Caco-2 (cell line): Measurements from ENCODE around the gene CALR. TPM values are rescaled to one million over a fixed set of nuclear protein-coding genes. Genes with fewer than 3 reads are reported as not detected.

ENCODE experiments used
- BruUV-seq: library from RNA; stranded (reverse); fragments of 400-500 nt; replicated peaks from 2 replicates; lab custom pipeline; 2021; lab: Mats Ljungman, UMichigan
- CTCF ChIA-PET: fragments of 300-600 bp; sonication (Branson Sonifier 250); formaldehyde crosslinking; loops from one replicate; lab custom pipeline; 2022; ENCODE audit warnings: antibody characterized with exemption; lab: Charles Lee
- POLR2A ChIA-PET: fragments of 300-600 bp; sonication (Branson Sonifier 250); formaldehyde crosslinking; loops from one replicate; lab custom pipeline; 2022; ENCODE audit warnings: antibody characterized with exemption; lab: Charles Lee
- DNase-seq, 2 experiments: peaks; one replicate each; pipeline versions ENCODE4 v3.0.0 to v3.0.0-alpha.2; 2020 to 2022
- H3K27me3 ChIP-seq: replicated peaks from 2 replicates; pipeline ENCODE4 v1.6.0; 2011; ENCODE audit warnings: low read length; ENCODE audit not compliant: control insufficient read depth, insufficient read depth
- H3K36me3 ChIP-seq: 2 replicates; pipeline ENCODE4 v1.5.1; 2011; ENCODE audit warnings: low read length; ENCODE audit not compliant: control insufficient read depth, insufficient read depth
- H3K4me1 ChIP-seq: fragments of 250-450 bp; sonication (Bioruptor Pico); 2 replicates; pipeline ENCODE4 v1.5.1; 2020; ENCODE audit warnings: mild to moderate bottlenecking
- H3K4me3 ChIP-seq: 2 replicates; pipeline ENCODE4 v1.5.1; 2011; ENCODE audit warnings: low read depth, mild to moderate bottlenecking, control low read depth, low read length
- H3K9me3 ChIP-seq: fragments of 250-450 bp; sonication (Bioruptor Pico); 2 replicates; pipeline ENCODE4 v1.5.1; 2020; ENCODE audit warnings: mild to moderate bottlenecking, moderate library complexity
- H3K27ac Mint-ChIP-seq: one replicate; pipeline ENCODE4 v1.8.0; 2022; ENCODE audit warnings: mixed read lengths; ENCODE audit not compliant: unreplicated experiment
- H3K27me3 Mint-ChIP-seq: one replicate; pipeline ENCODE4 v1.8.0; 2022; ENCODE audit warnings: mixed read lengths; ENCODE audit not compliant: insufficient read depth, unreplicated experiment
- H3K36me3 Mint-ChIP-seq: one replicate; pipeline ENCODE4 v1.8.0; 2022; ENCODE audit warnings: mild to moderate bottlenecking, mixed read lengths; ENCODE audit not compliant: insufficient read depth, unreplicated experiment
- H3K4me1 Mint-ChIP-seq: one replicate; pipeline ENCODE4 v1.8.0; 2022; ENCODE audit warnings: low read depth, mixed read lengths; ENCODE audit not compliant: unreplicated experiment
- H3K4me3 Mint-ChIP-seq: one replicate; pipeline ENCODE4 v1.8.0; 2022; ENCODE audit warnings: mild to moderate bottlenecking, moderate library complexity, mixed read lengths; ENCODE audit not compliant: unreplicated experiment
- H3K9me3 Mint-ChIP-seq: one replicate; pipeline ENCODE4 v1.8.0; 2022; ENCODE audit warnings: mixed read lengths; ENCODE audit not compliant: unreplicated experiment
- intact Hi-C: fragments of 100-400 bp; cut with micrococcal nuclease; formaldehyde crosslinking; loops from one replicate; pipeline ENCODE4 v1.10.0; 2022; ENCODE audit not compliant: unreplicated experiment
- total RNA-seq: library from RNA; stranded (reverse); gene quantifications from 2 replicates; pipeline ENCODE4 v1.2.3, GENCODE V29; 2022
- TF ChIP-seq, protein P1 (sequence below), 2 experiments: fragments of 200-600 bp in 1 of 2; IDR thresholded peaks; 1 replicate in 1 of 2; 2 replicates in 1 of 2; pipeline versions ENCODE4 v1.5.1 to v1.8.0; 2011 to 2022; ENCODE audit warnings: antibody characterized with exemption in 1 of 2, control low read depth in 1 of 2, inconsistent platforms in 1 of 2, low read depth in 1 of 2, low read length in 1 of 2, mild to moderate bottlenecking in 1 of 2, moderate library complexity in 1 of 2; ENCODE audit not compliant: insufficient read depth in 1 of 2, severe bottlenecking in 1 of 2, unreplicated experiment in 1 of 2

Gene CALR
- total RNA-seq, 1 experiment from 2014 or later: 707 TPM

DNA sequence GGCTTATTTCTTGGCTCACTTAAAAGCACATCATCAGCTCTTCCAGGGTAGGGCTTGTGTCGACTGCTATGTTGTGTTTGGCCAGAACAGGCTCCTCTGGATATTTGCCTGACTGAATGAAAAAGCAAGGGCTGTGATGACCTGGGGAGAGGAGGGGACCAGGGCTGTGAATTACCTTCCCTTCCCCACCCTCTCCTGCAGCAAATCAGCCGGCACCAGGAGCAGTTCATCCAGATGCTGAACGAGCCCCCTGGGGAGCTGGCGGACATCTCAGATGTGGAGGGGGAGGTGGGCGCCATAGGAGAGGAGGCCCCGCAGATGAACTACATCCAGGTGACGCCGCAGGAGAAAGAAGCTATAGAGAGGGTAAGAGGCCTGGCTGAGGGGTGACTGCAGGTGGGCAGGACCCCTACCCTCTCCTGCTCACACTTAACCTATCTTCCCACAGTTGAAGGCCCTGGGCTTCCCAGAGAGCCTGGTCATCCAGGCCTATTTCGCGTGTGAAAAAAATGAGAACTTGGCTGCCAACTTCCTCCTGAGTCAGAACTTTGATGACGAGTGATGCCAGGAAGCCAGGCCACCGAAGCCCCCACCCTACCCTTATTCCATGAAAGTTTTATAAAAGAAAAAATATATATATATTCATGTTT lies 14.2 kb downstream of the CALR start:
- peaks cover 96% of the 10 kb centered on the region for H3K36me3 Mint-ChIP-seq
- Histone ChIP-seq H3K4me1 (peaks cover 9% of the 10 kb centered on the region; the same call in 1 of the 2 replicates), H3K36me3 (peaks cover 4% of the 10 kb centered on the region), H3K9me3 (no peaks in the 10 kb centered on the region), H3K4me3 (no peak overlapping the region), H3K27me3 (no peaks in the 10 kb centered on the region)
- TF ChIP-seq, protein P1, sequence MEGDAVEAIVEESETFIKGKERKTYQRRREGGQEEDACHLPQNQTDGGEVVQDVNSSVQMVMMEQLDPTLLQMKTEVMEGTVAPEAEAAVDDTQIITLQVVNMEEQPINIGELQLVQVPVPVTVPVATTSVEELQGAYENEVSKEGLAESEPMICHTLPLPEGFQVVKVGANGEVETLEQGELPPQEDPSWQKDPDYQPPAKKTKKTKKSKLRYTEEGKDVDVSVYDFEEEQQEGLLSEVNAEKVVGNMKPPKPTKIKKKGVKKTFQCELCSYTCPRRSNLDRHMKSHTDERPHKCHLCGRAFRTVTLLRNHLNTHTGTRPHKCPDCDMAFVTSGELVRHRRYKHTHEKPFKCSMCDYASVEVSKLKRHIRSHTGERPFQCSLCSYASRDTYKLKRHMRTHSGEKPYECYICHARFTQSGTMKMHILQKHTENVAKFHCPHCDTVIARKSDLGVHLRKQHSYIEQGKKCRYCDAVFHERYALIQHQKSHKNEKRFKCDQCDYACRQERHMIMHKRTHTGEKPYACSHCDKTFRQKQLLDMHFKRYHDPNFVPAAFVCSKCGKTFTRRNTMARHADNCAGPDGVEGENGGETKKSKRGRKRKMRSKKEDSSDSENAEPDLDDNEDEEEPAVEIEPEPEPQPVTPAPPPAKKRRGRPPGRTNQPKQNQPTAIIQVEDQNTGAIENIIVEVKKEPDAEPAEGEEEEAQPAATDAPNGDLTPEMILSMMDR (IDR thresholded peaks at IDR 0.05; ENCODE audit: insufficient read depth in 1 of 2, low read depth in 1 of 2, low read length in 1 of 2, severe bottlenecking in 1 of 2, unreplicated experiment in 1 of 2): no peak
- CTCF ChIA-PET: interaction anchor here (0.5 kb wide), 1 partner anchor 27 kb away, joined by 3 read pairs; no protein-coding TSS in a partner anchor
- POLR2A ChIA-PET: no interaction called here
- BruUV-seq: no TSS peak
- no peak overlapping the region for H3K27ac Mint-ChIP-seq
- peaks cover 13% of the 10 kb centered on the region for H3K4me1 Mint-ChIP-seq
- H3K9me3 Mint-ChIP-seq: no peaks in the 10 kb centered on the region
- no peak overlapping the region for H3K4me3 Mint-ChIP-seq
- intact Hi-C loops: no loop called here
- DNase-seq: no peak
- no peaks in the 10 kb centered on the region for H3K27me3 Mint-ChIP-seq

DNA sequence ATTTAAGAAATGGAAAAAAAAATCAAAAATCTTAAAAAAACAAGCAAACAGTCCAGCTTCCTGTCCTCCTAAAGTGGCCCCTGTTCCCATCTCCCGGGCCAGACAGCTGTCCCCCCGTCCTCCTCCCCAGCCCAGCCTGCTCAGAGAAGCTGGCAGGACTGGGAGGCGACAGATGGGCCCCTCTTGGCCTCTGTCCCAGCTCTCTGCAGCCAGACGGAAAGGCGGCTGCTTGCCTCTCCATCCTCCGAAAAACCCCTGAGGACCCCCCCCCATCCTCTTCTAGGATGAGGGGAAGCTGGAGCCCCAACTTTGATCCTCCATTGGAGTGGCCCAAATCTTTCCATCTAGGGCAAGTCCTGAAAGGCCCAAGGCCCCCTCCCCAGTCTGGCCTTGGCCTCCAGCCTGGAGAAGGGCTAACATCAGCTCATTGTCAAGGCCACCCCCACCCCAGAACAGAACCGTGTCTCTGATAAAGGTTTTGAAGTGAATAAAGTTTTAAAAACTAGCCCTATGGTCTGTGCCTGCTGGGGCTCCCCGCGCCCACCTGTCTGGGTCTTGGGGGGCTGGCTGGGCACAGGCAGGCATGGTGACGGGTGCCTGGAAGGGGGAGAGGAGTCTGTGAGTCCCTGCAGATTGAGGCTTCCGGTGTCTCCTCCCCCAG lies 14.9 kb downstream of the CALR start:
- Mint-ChIP-seq H3K4me3 (no peak overlapping the region), H3K27me3 (no peaks in the 10 kb centered on the region), H3K4me1 (peaks cover 13% of the 10 kb centered on the region), H3K27ac (no peak overlapping the region), H3K9me3 (no peaks in the 10 kb centered on the region), H3K36me3 (peaks cover 89% of the 10 kb centered on the region)
- no peak overlapping the region for H3K4me3 ChIP-seq
- peaks cover 4% of the 10 kb centered on the region for H3K36me3 ChIP-seq
- ChIA-PET CTCF (interaction anchor here (0.5 kb wide), 1 partner anchor 27 kb away, joined by 3 read pairs; no protein-coding TSS in a partner anchor), POLR2A (no interaction called here)
- no peak for DNase-seq
- intact Hi-C loops: no loop called here
- TF ChIP-seq, protein P1 (IDR thresholded peaks at IDR 0.05; ENCODE audit: insufficient read depth in 1 of 2, low read depth in 1 of 2, low read length in 1 of 2, severe bottlenecking in 1 of 2, unreplicated experiment in 1 of 2): no peak
- H3K27me3 ChIP-seq: no peaks in the 10 kb centered on the region
- TSS peak; percentile 86 for BruUV-seq
- H3K4me1 ChIP-seq: peaks cover 9% of the 10 kb centered on the region; the same call in 1 of the 2 replicates
- H3K9me3 ChIP-seq: no peaks in the 10 kb centered on the region

DNA sequence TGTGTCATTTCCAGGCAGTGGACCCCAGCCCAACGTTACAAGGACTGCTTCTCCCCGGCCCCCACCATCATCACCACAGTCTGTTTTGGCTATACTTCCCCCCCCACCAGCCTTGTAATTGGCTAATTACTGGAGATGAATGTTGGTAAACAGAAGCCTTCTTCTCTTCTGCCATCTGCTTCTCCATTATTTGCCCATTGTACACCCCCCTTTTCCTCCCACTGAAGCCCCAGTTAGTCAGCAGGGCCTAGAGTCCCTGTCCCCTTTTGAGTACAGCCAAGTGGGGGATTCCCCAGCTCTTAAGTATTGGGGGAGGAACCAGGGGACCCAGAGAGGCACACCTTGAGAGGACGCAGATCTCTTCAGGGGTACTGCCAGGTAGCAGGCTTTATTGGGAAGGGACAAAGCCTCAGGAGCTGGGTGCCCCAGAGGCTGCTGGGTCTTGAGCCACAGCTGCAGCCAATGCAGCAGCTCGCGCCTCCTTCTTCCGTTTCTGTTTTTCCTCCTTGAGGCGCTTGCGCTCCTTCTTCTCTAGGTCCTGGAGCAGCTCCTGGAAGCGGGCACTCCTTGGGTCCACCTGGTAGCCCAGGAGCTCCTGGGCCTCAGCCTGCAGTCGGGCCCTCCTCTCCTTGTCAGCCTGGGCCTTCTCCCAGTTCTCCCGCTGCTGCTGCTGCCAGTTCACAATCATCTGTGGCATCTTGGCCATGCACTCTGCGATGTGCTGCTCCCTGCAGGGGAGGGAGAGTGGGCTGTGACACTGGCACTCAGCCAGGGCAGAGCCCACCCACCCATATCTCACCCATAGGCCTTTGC lies 15.6 kb downstream of the CALR start:
- H3K36me3 ChIP-seq: peaks cover 4% of the 10 kb centered on the region
- peaks cover 9% of the 10 kb centered on the region; the same call in 1 of the 2 replicates for H3K4me1 ChIP-seq
- H3K27me3 ChIP-seq: no peaks in the 10 kb centered on the region
- no peaks in the 10 kb centered on the region for H3K9me3 Mint-ChIP-seq
- TF ChIP-seq, protein P1 (IDR thresholded peaks at IDR 0.05; ENCODE audit: insufficient read depth in 1 of 2, low read depth in 1 of 2, low read length in 1 of 2, severe bottlenecking in 1 of 2, unreplicated experiment in 1 of 2): no peak
- no peak overlapping the region for H3K4me3 ChIP-seq
- no peaks in the 10 kb centered on the region for H3K9me3 ChIP-seq
- CTCF ChIA-PET: interaction anchor here (0.8 kb wide), 1 partner anchor 11 kb away, joined by 3 read pairs; no protein-coding TSS in a partner anchor
- H3K4me3 Mint-ChIP-seq: no peak overlapping the region
- peak overlapping the region; percentile 77 for H3K27ac Mint-ChIP-seq
- no peak for DNase-seq
- peaks cover 82% of the 10 kb centered on the region for H3K36me3 Mint-ChIP-seq
- POLR2A ChIA-PET: no interaction called here
- H3K4me1 Mint-ChIP-seq: peaks cover 13% of the 10 kb centered on the region
- intact Hi-C loops: no loop called here
- no TSS peak for BruUV-seq
- H3K27me3 Mint-ChIP-seq: no peaks in the 10 kb centered on the region
